ENCODE results near the gene CDKN2B.

Gene CDKN2B

DNA sequence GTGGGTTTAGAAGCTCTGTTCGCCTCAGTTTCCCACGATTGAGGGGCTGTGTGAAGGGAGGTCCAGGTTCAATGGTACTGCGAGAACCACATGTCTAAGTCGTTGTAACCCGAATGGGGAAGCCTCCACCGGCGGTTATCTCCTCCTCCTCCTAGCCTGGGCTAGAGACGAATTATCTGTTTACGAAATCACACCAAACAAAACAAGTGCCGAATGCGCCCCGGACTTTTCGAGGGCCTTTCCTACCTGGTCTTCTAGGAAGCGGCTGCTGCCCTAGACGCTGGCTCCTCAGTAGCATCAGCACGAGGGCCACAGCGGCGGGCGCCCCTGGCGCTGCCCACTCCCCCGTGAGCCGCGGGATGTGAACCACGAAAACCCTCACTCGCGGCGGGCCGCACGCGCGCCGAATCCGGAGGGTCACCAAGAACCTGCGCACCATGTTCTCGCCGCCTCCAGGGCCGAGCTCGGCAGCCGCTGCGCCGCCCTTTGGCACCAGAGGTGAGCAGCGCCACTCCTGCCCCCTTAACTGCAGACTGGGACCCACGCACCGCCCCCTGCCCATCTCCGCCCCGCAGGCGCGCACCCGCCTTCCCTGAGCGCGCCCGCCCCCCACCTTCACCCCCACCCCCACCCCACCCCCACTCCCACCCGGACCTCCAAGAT, 15.1 kb downstream of the CDKN2B start, which contains the start of gene CDKN2A:
Gene CDKN2A (minus strand): TSS at position 500 of the 663 bp plus-strand sequence.
- DNase-seq, result peak; percentile 67

- DNase-seq, result no peak
These were observed 16.1 kb downstream of the CDKN2B start for GRCh38 chr9:21993007-21993406.

DNA sequence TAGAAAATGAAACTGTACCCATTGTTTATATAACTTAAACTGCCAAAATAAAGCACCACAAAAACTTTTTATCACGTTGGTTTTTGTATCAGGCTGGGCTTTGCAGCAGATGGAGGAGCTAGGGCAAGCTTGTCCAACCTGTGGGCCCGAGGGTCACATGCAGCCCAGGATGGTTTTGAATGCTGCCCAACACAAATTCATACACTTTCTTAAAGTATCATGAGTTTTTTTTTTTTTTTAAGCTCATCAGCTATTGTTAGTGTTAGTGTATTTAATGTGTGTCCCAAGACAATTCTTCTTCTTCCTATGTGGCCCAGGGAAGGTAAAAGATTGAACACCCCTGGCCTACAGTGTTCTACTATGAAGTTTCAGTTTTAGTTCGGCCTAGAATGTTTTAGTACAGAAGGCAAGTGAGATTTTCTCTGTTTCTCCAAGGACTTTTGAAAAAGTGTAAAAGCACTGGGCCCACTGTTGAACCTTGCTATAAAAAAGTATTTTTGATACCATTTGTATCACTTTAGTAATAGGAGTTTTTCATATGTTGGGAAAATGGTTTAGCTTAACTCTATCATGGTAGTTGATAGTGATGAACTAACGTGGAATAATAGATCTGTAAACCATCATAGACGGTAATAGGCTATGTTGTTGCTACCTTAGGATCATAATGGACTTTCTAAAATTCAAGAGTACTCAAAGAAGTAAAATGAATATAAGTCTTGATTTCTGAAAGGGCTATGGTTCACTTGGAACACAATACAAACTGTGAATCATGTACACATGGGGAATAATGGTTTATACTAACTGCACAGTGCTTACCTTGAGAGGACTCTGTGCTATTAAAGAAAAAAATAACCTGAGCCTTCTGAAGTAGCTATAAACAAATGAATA, 17.8 kb downstream of the CDKN2B start:
- DNase-seq, result no peak

GRCh38 chr9:21989440-21990189, 19.5 kb downstream of the CDKN2B start:
- no peak for DNase-seq

DNA sequence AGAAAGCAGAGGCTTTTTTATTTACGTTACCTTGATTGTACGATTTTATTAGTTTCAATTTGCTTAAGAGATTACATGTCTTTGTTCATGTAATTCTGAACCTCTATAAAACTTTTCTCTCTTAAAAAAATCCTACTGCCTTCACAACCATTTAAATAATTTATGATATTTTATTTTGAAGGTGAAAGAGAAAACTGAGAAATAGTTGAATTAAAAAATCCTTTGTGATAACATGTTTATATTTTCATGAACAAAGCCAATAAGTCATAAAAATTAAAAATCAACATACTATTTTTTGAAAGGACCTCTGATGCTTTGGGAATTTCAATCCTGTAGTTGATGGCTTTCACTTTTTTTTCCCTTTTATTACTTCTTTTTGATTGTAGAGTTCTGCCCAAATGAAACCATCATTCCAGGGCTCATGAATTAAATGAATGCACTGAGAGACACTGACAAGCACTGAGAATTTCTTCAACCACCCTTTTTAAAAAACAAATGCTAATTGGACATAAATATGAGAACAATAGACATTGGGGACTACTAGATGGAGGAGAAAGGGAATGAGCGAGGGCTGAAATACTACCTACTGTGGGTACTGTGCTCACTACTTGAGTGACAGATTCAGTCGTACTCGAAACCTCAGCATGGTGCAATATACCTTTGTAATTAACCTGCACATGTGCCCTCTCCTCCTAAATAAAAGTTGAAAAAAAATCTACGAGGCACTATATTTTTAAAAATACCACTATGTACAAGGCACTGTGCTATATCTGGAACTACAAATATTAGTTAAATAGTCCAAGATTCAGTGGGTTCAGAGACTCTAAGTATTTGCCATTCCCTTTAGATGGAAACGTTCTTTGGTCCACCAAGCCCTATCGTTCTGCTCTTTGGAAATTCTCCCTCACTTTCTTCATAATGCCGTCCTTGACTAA, 20.8 kb downstream of the CDKN2B start:
- no peak for DNase-seq

DNA sequence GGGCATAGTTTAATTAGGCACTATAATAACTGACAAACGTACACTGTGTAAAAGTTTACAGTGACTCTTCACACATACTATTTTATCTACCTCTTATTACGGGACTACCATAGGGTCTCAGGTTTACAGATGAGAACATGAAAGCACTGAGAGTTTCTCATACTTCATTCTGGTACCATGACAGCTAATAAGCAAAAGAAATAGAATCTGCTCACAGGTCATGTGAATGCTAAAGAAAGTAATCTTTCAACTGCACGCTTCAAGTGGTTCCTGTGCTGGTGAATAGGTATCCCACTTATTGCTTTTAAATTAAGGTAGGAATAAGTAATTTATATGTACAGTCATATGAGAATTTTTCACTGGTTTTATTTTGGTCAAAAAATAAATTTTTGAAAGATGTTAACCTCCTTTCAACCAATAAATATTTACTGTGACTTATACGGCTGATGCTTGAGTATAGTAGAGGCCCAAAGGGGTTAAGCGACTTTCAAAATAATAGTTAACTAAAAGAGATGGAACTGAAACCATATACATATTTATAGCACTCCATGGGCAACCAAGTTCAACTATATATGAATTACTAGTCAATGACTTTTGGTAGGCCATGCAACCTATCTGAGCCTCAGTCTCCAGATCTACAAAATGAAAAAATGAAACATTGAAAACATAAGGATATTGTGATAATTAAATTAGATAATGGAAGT, 23.0 kb downstream of the CDKN2B start:
- no peak for DNase-seq

DNA sequence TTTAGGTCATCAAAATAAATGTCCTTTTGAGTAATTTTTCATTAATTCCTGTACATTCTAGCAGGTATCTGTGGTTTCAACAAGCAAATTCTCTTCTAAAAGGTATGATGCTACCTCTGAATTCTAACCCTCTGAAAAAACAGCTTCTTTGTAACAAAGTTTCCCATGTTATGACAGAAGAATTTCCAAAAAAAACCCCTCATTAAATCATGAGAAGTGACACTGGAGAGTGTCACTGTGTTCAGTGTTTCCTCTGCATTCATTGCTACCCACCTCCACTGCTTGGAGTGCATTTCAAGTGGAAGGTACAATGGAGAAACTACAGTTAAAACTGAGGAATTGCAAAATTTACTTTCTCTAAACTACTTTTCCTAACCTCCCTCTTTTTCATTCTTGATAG, 25.0 kb downstream of the CDKN2B start:
- DNase-seq, result no peak

DNA sequence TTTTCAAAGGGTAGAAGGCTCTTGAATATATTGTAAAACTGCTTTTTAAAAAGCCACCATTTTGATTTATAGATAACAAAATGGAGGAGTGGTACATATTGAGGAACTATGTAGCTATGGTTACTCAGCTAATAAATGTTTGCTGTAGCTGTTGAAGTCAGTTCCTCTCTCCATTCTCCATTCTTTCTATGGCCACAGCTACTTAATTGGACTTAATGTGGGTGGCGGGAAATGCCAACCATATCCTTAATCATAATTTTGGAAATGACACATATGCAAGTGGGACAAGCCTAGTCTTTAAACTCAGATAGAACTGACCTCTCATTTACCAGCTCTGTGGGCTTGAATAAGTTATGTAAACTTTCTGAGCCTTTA, 25.6 kb downstream of the CDKN2B start:
- no peak for DNase-seq

GRCh38 chr9:21982861-21983560, 26.1 kb downstream of the CDKN2B start:
- DNase-seq, result no peak

GRCh38 chr9:21982391-21982790, 26.7 kb downstream of the CDKN2B start:
- no peak for DNase-seq

GRCh38 chr9:21976334-21976875, 32.7 kb downstream of the CDKN2B start:
- no peak for DNase-seq

DNA sequence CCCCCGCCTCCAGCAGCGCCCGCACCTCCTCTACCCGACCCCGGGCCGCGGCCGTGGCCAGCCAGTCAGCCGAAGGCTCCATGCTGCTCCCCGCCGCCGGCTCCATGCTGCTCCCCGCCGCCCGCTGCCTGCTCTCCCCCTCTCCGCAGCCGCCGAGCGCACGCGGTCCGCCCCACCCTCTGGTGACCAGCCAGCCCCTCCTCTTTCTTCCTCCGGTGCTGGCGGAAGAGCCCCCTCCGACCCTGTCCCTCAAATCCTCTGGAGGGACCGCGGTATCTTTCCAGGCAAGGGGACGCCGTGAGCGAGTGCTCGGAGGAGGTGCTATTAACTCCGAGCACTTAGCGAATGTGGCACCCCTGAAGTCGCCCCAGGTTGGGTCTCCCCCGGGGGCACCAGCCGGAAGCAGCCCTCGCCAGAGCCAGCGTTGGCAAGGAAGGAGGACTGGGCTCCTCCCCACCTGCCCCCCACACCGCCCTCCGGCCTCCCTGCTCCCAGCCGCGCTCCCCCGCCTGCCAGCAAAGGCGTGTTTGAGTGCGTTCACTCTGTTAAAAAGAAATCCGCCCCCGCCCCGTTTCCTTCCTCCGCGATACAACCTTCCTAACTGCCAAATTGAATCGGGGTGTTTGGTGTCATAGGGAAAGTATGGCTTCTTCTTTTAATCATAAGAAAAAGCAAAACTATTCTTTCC, 34.2 kb downstream of the CDKN2B start:
- DNase-seq, result peak; percentile 52

- no peak for DNase-seq
These were observed 34.8 kb downstream of the CDKN2B start for GRCh38 chr9:21974343-21974721.

GRCh38 chr9:21972361-21972760, 36.7 kb downstream of the CDKN2B start:
- no peak for DNase-seq

DNA sequence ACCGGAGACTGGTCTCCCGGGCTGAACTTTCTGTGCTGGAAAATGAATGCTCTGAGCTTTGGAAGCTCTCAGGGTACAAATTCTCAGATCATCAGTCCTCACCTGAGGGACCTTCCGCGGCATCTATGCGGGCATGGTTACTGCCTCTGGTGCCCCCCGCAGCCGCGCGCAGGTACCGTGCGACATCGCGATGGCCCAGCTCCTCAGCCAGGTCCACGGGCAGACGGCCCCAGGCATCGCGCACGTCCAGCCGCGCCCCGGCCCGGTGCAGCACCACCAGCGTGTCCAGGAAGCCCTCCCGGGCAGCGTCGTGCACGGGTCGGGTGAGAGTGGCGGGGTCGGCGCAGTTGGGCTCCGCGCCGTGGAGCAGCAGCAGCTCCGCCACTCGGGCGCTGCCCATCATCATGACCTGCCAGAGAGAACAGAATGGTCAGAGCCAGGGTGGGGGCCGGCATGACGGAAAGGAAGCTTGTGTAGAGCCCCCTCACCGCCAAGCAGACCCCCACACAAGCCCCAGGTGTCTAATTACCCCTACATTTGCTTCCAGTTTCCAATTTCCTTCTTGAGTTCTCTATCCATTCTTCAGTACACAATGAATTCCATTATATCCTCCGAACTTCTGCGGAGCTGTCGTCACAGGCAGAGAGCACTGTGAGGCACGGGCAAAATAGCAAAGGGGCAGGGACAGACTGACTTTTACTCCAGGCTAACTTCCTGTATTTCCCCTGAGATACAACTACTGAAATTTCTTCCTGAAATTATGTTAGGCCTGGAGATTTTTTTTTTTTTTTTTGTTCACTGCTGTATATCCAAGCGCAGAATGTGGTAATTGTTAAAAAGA, 38.1 kb downstream of the CDKN2B start:
- DNase-seq, result no peak

DNA sequence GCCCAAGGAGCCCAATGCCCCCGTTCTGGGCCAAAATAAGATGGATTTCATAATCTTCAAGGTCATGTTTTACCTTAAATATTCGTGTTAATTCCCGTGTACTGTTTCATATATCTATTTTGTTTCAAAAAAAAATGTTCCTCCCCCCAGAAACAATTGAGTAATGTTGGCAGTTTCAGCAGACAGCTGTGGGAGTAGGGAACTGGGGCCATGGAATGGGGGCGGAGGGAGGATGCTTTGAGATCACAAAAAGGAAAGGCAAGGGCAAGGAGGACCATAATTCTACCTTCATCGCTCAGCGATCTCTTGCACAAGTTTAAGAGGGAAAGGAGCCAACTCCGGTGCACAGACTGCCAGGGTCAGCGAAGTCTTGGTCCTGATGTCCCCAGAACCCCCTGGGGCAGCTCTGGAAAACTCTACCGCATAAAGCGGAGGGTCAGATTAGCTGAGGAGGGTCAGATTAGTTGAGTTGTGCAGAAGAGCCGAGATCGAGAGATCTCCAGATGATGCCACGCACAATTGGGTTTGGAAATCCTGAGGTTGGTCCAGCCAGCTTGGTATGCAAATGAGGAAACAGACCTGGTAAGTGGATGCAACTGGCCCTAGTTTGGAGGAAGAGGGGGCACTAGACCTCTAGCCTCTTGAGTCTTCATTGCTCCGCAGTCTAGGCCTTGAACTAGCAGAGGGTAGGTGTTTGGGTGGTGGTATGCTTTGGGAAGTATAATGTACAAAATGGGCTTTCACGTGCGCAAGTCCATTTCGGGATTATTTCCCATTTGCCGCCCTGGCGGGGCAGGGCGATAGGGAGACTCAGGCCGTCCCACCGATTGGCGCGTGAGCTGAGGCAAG, 38.9 kb downstream of the CDKN2B start:
- no peak for DNase-seq

- DNase-seq, result no peak
These were observed 39.8 kb downstream of the CDKN2B start for GRCh38 chr9:21969011-21969940.

All from CD4-positive, alpha-beta T cell treated with Interleukin-17A for 1 hour (primary cell).